ENCODE data around the gene BLM.
A peak's percentile ranks its signal among the peaks of the same experiment; 100 is the strongest.

The BLM gene

GRCh38 chr15:90809536-90809935 lies 92.4 kb downstream of the BLM start:
- no peak overlapping the region for H3K27ac Mint-ChIP-seq
- no peaks in the 10 kb centered on the region for H3K27me3 Mint-ChIP-seq
- no peak overlapping the region for H3K4me3 Mint-ChIP-seq
- DNase-seq (no peak), ATAC-seq (no peak)
- H3K36me3 Mint-ChIP-seq (ENCODE audit: low read depth) = peaks cover 60% of the 10 kb centered on the region
- H3K9me3 Mint-ChIP-seq = no peaks in the 10 kb centered on the region
- peaks cover 19% of the 10 kb centered on the region for H3K4me1 Mint-ChIP-seq

GRCh38 chr15:90810354-90810753 lies 93.2 kb downstream of the BLM start:
- Mint-ChIP-seq H3K27me3 (no peaks in the 10 kb centered on the region), H3K4me3 (no peak overlapping the region), H3K9me3 (no peaks in the 10 kb centered on the region), H3K36me3 (ENCODE audit: low read depth) (peaks cover 69% of the 10 kb centered on the region), H3K4me1 (peaks cover 28% of the 10 kb centered on the region), H3K27ac (no peak overlapping the region)
- no peak for ATAC-seq
- no peak for DNase-seq

DNA sequence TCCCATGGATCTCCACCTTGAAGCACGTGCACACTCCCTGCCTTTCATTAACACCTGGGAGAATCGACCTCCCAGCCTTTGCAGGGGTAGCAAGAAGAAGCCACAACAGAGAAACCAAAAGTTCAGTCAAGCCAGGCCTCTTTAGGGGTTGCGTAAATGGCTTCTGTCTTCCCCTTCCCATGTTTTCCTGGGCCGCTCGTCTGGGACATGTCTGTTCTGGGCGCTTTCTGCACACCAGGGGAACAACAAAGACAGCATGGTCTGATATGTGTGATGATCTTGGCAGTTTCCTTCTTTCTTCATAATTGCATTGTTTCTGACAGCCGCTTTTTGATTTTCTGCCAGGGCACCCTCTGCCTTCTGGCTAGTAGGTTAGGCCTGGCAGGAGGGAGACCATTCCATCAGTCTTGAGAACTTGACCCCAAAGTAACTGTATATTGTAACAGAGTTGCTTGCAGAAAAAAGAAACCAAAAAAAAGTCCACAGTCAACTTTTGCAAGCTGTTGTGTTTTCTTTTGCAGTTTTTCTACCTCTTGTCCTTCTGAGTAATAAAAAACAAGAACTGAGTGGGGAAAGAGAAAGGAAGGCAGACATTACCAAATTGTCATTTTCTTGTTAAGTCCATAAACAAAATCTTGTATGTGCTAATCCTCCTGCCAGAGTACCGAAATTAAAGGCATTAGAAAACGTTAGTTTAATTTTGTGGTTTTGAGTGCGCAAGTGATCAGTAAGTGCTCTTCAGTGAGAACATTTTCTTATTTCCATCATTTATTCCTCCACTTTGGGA lies 95.2 kb downstream of the BLM start:
- Mint-ChIP-seq H3K27me3 (no peaks in the 10 kb centered on the region), H3K36me3 (ENCODE audit: low read depth) (peaks cover 64% of the 10 kb centered on the region), H3K27ac (peak overlapping the region; percentile 3), H3K4me3 (no peak overlapping the region), H3K4me1 (peaks cover 36% of the 10 kb centered on the region), H3K9me3 (no peaks in the 10 kb centered on the region)
- ATAC-seq (no peak), DNase-seq (no peak)

DNA sequence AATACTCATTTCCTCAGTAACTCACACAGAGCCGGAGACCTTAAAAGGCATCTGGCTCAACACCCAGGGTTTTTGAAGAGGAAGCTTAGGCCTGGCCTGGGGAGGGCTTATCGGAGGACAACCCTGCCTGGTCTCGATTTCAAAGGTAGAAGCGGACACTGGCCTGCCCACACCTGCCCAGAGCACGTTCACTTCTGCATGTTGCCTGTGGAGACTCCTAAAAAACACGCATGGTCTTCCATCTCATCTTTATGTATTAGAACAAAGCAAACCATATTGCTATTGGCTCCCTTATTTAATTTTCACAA lies 95.8 kb downstream of the BLM start:
- Mint-ChIP-seq H3K27me3 (no peaks in the 10 kb centered on the region), H3K4me1 (peaks cover 40% of the 10 kb centered on the region), H3K36me3 (ENCODE audit: low read depth) (peaks cover 61% of the 10 kb centered on the region), H3K9me3 (no peaks in the 10 kb centered on the region), H3K27ac (no peak overlapping the region), H3K4me3 (no peak overlapping the region)
- ATAC-seq (no peak), DNase-seq (no peak)

DNA sequence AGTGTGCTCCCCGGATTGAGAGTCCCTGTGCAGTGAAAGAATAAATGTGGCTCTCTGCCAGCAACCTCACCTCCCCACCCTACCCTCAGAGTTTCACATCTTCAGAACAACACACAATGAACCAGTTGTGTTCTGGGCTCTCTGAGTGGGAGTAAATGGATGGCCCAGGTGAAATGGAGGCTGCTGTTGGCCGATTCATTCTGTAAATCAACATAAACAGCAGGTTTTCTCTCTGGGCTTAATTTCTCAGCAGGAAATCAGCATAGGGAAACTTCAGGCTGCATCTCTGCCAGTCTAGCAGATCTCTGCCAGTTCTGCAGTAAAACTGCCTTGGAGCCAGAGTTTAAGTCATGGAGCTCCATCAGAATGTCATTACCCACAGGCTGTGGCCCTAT lies 96.6 kb downstream of the BLM start:
- Mint-ChIP-seq H3K4me3 (no peak overlapping the region), H3K4me1 (peaks cover 45% of the 10 kb centered on the region)

GRCh38 chr15:90814191-90814821 lies 97.2 kb downstream of the BLM start:
- Mint-ChIP-seq H3K27me3 (no peaks in the 10 kb centered on the region), H3K4me1 (peaks cover 46% of the 10 kb centered on the region), H3K9me3 (no peaks in the 10 kb centered on the region), H3K36me3 (ENCODE audit: low read depth) (peaks cover 49% of the 10 kb centered on the region), H3K27ac (peak overlapping the region; percentile 69), H3K4me3 (no peak overlapping the region)
- ATAC-seq (no peak), DNase-seq (no peak)

More for the DNA sequence above, 96.6 kb downstream of the BLM start:
- Mint-ChIP-seq H3K36me3 (ENCODE audit: low read depth) (peaks cover 54% of the 10 kb centered on the region), H3K27me3 (no peaks in the 10 kb centered on the region), H3K9me3 (no peaks in the 10 kb centered on the region), H3K27ac (peak overlapping the region; percentile 69)
- DNase-seq = no peak
- ATAC-seq = no peak

GRCh38 chr15:90816401-90817116 lies 99.4 kb downstream of the BLM start:
- no peaks in the 10 kb centered on the region for H3K27me3 Mint-ChIP-seq
- H3K4me1 Mint-ChIP-seq = peaks cover 54% of the 10 kb centered on the region
- H3K9me3 Mint-ChIP-seq = no peaks in the 10 kb centered on the region
- H3K27ac Mint-ChIP-seq = peak overlapping the region; percentile 79
- DNase-seq = no peak
- no peak for ATAC-seq
- peaks cover 31% of the 10 kb centered on the region for H3K36me3 Mint-ChIP-seq (ENCODE audit: low read depth)
- no peak overlapping the region for H3K4me3 Mint-ChIP-seq

GRCh38 chr15:90817117-90818057 lies 100.2 kb downstream of the BLM start:
- no peaks in the 10 kb centered on the region for H3K9me3 Mint-ChIP-seq
- no peaks in the 10 kb centered on the region for H3K27me3 Mint-ChIP-seq
- H3K4me3 Mint-ChIP-seq = no peak overlapping the region
- peaks cover 54% of the 10 kb centered on the region for H3K4me1 Mint-ChIP-seq
- no peak for DNase-seq
- peaks cover 23% of the 10 kb centered on the region for H3K36me3 Mint-ChIP-seq (ENCODE audit: low read depth)
- no peak for ATAC-seq
- H3K27ac Mint-ChIP-seq = no peak overlapping the region

DNA sequence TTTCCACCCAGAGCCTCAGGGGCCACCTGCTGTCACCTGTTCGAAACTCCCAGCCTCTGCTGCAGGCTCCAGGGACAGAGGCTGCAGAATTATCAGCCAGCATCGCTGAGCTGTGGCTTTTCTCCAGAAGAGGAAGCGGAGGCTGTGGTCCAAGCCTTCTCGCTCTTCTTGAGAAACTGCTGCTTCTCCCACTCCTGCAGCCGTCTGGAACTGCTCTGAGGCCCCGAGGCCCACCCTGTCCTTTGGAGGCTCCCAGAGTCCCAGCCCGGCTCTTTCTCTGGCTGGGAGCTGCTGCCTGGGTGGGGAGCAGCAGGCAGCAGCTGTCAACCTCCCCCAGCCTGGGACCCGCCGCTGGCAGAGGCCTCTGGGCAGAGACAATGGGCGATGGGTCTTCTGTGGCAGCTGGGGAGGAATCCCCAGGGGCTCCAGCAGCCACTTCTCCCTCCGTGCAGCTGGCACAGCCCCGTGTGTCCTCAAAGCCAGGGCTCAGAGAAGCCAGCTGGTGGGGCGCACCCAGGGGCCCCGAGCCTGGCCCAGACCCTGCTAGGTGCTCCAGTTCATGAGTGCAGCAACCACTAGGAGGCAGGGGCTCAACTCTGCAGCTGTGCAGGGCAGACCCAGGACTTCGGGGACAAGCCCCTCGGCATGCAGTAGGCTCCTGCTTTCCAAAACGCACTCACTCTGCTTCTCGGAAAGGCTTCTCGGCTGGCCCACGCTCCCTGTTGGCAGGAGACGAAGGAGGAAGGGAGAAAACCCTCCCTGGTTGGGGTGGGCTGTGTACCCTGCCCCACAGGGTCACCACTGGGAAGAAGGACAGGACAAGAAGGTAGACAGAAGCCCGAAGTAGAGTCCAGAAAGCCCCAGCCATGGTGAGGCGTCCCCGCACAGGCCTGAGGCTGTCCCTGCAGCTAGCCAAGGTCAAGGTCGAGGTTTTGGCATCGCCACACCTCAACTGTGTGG lies 101.4 kb downstream of the BLM start:
- ATAC-seq (peak; percentile 67), DNase-seq (peak; percentile 40)
- peak overlapping the region; percentile 70 for H3K27ac Mint-ChIP-seq
- peaks cover 54% of the 10 kb centered on the region for H3K4me1 Mint-ChIP-seq
- H3K36me3 Mint-ChIP-seq (ENCODE audit: low read depth) = peaks cover 15% of the 10 kb centered on the region
- H3K9me3 Mint-ChIP-seq = no peaks in the 10 kb centered on the region
- no peaks in the 10 kb centered on the region for H3K27me3 Mint-ChIP-seq
- H3K4me3 Mint-ChIP-seq = peak overlapping the region; percentile 24

GRCh38 chr15:90819390-90819789 lies 102.2 kb downstream of the BLM start:
- Mint-ChIP-seq H3K27me3 (no peaks in the 10 kb centered on the region), H3K36me3 (ENCODE audit: low read depth) (peaks cover 10% of the 10 kb centered on the region), H3K27ac (no peak overlapping the region), H3K9me3 (no peaks in the 10 kb centered on the region), H3K4me3 (no peak overlapping the region), H3K4me1 (peaks cover 46% of the 10 kb centered on the region)
- peak; percentile 29 for ATAC-seq
- no peak for DNase-seq

GRCh38 chr15:90819850-90820249 lies 102.7 kb downstream of the BLM start:
- no peaks in the 10 kb centered on the region for H3K27me3 Mint-ChIP-seq
- H3K9me3 Mint-ChIP-seq = no peaks in the 10 kb centered on the region
- peaks cover 43% of the 10 kb centered on the region for H3K4me1 Mint-ChIP-seq
- peaks cover 7% of the 10 kb centered on the region for H3K36me3 Mint-ChIP-seq (ENCODE audit: low read depth)
- H3K4me3 Mint-ChIP-seq = no peak overlapping the region
- no peak for DNase-seq
- H3K27ac Mint-ChIP-seq = peak overlapping the region; percentile 59
- ATAC-seq = peak; percentile 12

- ATAC-seq = no peak
- peaks cover 36% of the 10 kb centered on the region for H3K4me1 Mint-ChIP-seq
- DNase-seq = no peak
Observed at GRCh38 chr15:90820481-90820880, 103.3 kb downstream of the BLM start.

DNA sequence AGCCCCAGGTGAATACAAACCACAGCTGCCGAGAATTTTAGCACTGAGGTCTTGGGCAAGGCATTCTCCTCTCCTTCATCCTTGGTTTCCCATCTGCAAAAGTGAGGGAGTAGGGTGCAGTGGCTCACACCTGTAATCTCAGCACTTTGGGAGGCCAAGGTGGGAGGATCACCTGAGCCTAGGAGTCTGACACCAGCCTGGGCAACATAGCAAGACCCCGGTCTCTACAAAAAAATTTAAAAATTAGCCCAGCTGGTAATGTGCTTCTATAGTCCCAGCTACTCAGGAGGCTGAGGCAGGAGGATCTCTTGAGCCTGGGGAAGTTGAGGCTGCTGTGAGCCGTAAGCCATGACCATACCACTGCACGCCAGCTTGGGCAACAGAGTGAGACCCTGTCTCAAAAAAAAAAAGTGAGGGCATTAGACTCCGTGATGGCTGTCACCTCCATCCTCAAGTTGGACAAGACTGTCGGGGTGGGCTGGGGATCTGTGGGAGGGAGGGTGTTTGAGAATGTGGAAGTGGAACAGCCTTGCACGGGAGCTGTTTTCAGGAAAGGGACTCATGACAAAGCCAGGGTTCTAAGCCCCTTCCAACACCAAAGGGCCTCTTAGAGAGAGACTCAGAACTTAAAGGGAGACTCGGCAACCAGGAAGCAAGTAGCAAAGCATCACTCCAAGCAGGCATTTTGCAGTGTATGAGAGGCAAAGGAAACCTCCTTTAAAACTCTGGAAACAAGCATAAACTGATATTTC lies 105.2 kb downstream of the BLM start:
- Mint-ChIP-seq H3K4me3 (no peak overlapping the region), H3K9me3 (no peaks in the 10 kb centered on the region), H3K27me3 (no peaks in the 10 kb centered on the region), H3K36me3 (ENCODE audit: low read depth) (no peaks in the 10 kb centered on the region), H3K27ac (no peak overlapping the region), H3K4me1 (peaks cover 22% of the 10 kb centered on the region)
- DNase-seq (no peak), ATAC-seq (no peak)

More at GRCh38 chr15:90820481-90820880, 103.3 kb downstream of the BLM start:
- Mint-ChIP-seq H3K9me3 (no peaks in the 10 kb centered on the region), H3K27me3 (no peaks in the 10 kb centered on the region), H3K27ac (no peak overlapping the region), H3K4me3 (no peak overlapping the region), H3K36me3 (ENCODE audit: low read depth) (peaks cover under 1% of the 10 kb centered on the region)
